ENCODE results near the gene TSPAN18.

DNA sequence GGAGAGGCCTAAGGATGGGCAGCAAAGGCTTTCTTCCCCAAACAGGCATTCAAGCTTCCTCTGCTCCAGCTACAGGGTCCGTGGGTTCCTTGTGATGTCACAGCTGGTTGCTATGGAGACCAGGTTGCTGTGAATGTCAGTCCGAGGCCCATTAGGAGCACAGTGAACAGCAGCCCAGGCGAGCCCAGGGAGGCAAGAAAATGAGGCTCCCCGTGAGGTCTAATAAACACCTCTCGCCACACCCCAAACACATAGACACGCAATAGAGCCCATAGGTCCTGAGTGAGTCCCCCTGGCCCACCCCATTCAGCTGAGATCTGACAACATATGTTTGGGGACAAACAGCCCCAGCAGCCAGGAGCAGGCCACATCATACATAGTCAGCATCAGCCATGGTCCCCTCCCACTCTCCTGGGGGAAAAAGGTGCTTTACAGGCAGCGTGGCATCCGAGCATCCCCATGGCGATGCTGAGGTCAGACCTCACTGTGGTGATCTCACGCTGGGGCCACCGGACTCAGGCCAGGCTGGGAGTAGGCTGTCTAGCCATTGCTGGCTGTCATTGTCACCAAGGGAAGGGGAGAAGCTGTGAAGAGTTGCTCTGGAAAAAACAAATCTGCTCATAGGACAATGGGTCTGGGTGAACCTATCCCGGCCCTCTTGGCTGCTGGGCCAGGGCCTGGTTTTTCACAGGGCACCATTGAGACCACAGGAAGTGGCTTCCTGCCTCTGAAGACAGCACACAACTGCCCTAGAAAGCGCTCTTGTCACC, 247.1 kb downstream of the TSPAN18 start:
- TF ChIP-seq CTCF (conservative IDR thresholded peaks at IDR 0.05; ENCODE audit: low read length) (no peak), EZH2phosphoT487 (IDR thresholded peaks at IDR 0.05; ENCODE audit: borderline replicate concordance) (no peak)
